Activated CD4-positive, alpha-beta memory T cell treated with anti-CD3 and anti-CD28 coated beads, Interleukin-2, amount 10 ng/mL, durations not matched to agents 7 days and 5 days (primary cell): ENCODE data around the gene SLC9A9. TPM values are rescaled to one million over a fixed set of nuclear protein-coding genes. Genes with fewer than 3 reads are reported as not detected.

ENCODE experiments used
- CTCF ChIA-PET: fragments of 350-600 bp; sonication (Branson Sonifier 250); formaldehyde crosslinking; loops from one replicate; lab custom pipeline; 2021; ENCODE audit warnings: antibody characterized with exemption, inconsistent platforms; lab: Charles Lee
- POLR2A ChIA-PET: fragments of 350-600 bp; sonication (Branson Sonifier 250); formaldehyde crosslinking; loops from one replicate; lab custom pipeline; 2021; ENCODE audit warnings: antibody characterized with exemption; lab: Charles Lee
- DNase-seq: peaks from one replicate; pipeline ENCODE4 v3.0.0-alpha.2; 2020
- H3K27ac Mint-ChIP-seq: one replicate; pipeline ENCODE4 v1.8.0; 2021; ENCODE audit warnings: mild to moderate bottlenecking, mixed read lengths
- H3K27me3 Mint-ChIP-seq: one replicate; pipeline ENCODE4 v1.8.0; 2021; ENCODE audit warnings: mixed read lengths
- H3K36me3 Mint-ChIP-seq: one replicate; pipeline ENCODE4 v1.8.0; 2021; ENCODE audit warnings: low read depth, mixed read lengths
- H3K4me1 Mint-ChIP-seq: one replicate; pipeline ENCODE4 v1.8.0; 2021; ENCODE audit warnings: mixed read lengths
- H3K4me3 Mint-ChIP-seq: one replicate; pipeline ENCODE4 v1.8.0; 2021; ENCODE audit warnings: mild to moderate bottlenecking, mixed read lengths
- H3K9me3 Mint-ChIP-seq: one replicate; pipeline ENCODE4 v1.8.0; 2021; ENCODE audit warnings: mixed read lengths
- total RNA-seq, 2 experiments: library from RNA; stranded (reverse); gene quantifications; one replicate each; pipeline ENCODE4 v1.2.3, GENCODE V29; 2021

Gene SLC9A9
- total RNA-seq, 2 experiments from 2014 or later: 16.9 to 18.5 TPM

GRCh38 chr3:143258692-143259091 lies 589.6 kb downstream of the SLC9A9 start:
- no peak for DNase-seq
- POLR2A ChIA-PET: no interaction called here
- Mint-ChIP-seq H3K27me3 (no peaks in the 10 kb centered on the region), H3K36me3 (no peaks in the 10 kb centered on the region), H3K9me3 (no peaks in the 10 kb centered on the region), H3K27ac (no peak overlapping the region), H3K4me3 (no peak overlapping the region), H3K4me1 (no peaks in the 10 kb centered on the region)
- CTCF ChIA-PET: no interaction called here

GRCh38 chr3:143256416-143256815 lies 591.9 kb downstream of the SLC9A9 start:
- CTCF ChIA-PET: no interaction called here
- no peaks in the 10 kb centered on the region for H3K27me3 Mint-ChIP-seq
- POLR2A ChIA-PET: no interaction called here
- H3K9me3 Mint-ChIP-seq: no peaks in the 10 kb centered on the region
- H3K4me3 Mint-ChIP-seq: no peak overlapping the region
- H3K4me1 Mint-ChIP-seq: no peaks in the 10 kb centered on the region
- DNase-seq: no peak
- H3K27ac Mint-ChIP-seq: no peak overlapping the region
- H3K36me3 Mint-ChIP-seq: no peaks in the 10 kb centered on the region

- ChIA-PET CTCF (no interaction called here), POLR2A (no interaction called here)
- Mint-ChIP-seq H3K27me3 (no peaks in the 10 kb centered on the region), H3K4me3 (no peak overlapping the region), H3K27ac (no peak overlapping the region), H3K9me3 (no peaks in the 10 kb centered on the region), H3K4me1 (no peaks in the 10 kb centered on the region), H3K36me3 (no peaks in the 10 kb centered on the region)
- no peak for DNase-seq
Observed at GRCh38 chr3:143255739-143256138, 592.5 kb downstream of the SLC9A9 start.

- Mint-ChIP-seq H3K4me3 (no peak overlapping the region), H3K27ac (no peak overlapping the region), H3K4me1 (no peaks in the 10 kb centered on the region), H3K27me3 (no peaks in the 10 kb centered on the region), H3K36me3 (no peaks in the 10 kb centered on the region), H3K9me3 (no peaks in the 10 kb centered on the region)
- ChIA-PET POLR2A (no interaction called here), CTCF (no interaction called here)
- DNase-seq: no peak
Observed at GRCh38 chr3:143252931-143253330, 595.3 kb downstream of the SLC9A9 start.

- Mint-ChIP-seq H3K4me1 (no peaks in the 10 kb centered on the region), H3K27me3 (no peaks in the 10 kb centered on the region), H3K4me3 (no peak overlapping the region), H3K9me3 (no peaks in the 10 kb centered on the region), H3K36me3 (no peaks in the 10 kb centered on the region), H3K27ac (no peak overlapping the region)
- DNase-seq: no peak
- POLR2A ChIA-PET: no interaction called here
- CTCF ChIA-PET: no interaction called here
Observed at GRCh38 chr3:143249014-143249413, 599.3 kb downstream of the SLC9A9 start.

- no peak overlapping the region for H3K4me3 Mint-ChIP-seq
- ChIA-PET POLR2A (no interaction called here), CTCF (no interaction called here)
- no peaks in the 10 kb centered on the region for H3K27me3 Mint-ChIP-seq
- H3K9me3 Mint-ChIP-seq: no peaks in the 10 kb centered on the region
- no peaks in the 10 kb centered on the region for H3K4me1 Mint-ChIP-seq
- DNase-seq: no peak
- H3K36me3 Mint-ChIP-seq: no peaks in the 10 kb centered on the region
- H3K27ac Mint-ChIP-seq: no peak overlapping the region
Observed at GRCh38 chr3:143247073-143247472, 601.2 kb downstream of the SLC9A9 start.

- Mint-ChIP-seq H3K9me3 (no peaks in the 10 kb centered on the region), H3K36me3 (no peaks in the 10 kb centered on the region), H3K27ac (no peak overlapping the region), H3K27me3 (no peaks in the 10 kb centered on the region), H3K4me1 (no peaks in the 10 kb centered on the region), H3K4me3 (no peak overlapping the region)
- CTCF ChIA-PET: no interaction called here
- POLR2A ChIA-PET: no interaction called here
- DNase-seq: no peak
Observed at GRCh38 chr3:143245692-143246091, 602.6 kb downstream of the SLC9A9 start.

GRCh38 chr3:143244516-143245063 lies 603.7 kb downstream of the SLC9A9 start:
- CTCF ChIA-PET: no interaction called here
- no peaks in the 10 kb centered on the region for H3K9me3 Mint-ChIP-seq
- H3K4me3 Mint-ChIP-seq: no peak overlapping the region
- no peaks in the 10 kb centered on the region for H3K4me1 Mint-ChIP-seq
- no peaks in the 10 kb centered on the region for H3K36me3 Mint-ChIP-seq
- no peaks in the 10 kb centered on the region for H3K27me3 Mint-ChIP-seq
- POLR2A ChIA-PET: no interaction called here
- DNase-seq: no peak
- no peak overlapping the region for H3K27ac Mint-ChIP-seq

- H3K27me3 Mint-ChIP-seq: no peaks in the 10 kb centered on the region
- no peaks in the 10 kb centered on the region for H3K9me3 Mint-ChIP-seq
- POLR2A ChIA-PET: no interaction called here
- H3K4me3 Mint-ChIP-seq: no peak overlapping the region
- no peaks in the 10 kb centered on the region for H3K36me3 Mint-ChIP-seq
- no peak for DNase-seq
- H3K4me1 Mint-ChIP-seq: no peaks in the 10 kb centered on the region
- CTCF ChIA-PET: no interaction called here
- no peak overlapping the region for H3K27ac Mint-ChIP-seq
Observed at GRCh38 chr3:143243686-143244085, 604.6 kb downstream of the SLC9A9 start.

GRCh38 chr3:143242691-143243090 lies 605.6 kb downstream of the SLC9A9 start:
- H3K4me1 Mint-ChIP-seq: no peaks in the 10 kb centered on the region
- no peaks in the 10 kb centered on the region for H3K9me3 Mint-ChIP-seq
- no peak for DNase-seq
- ChIA-PET POLR2A (no interaction called here), CTCF (no interaction called here)
- no peaks in the 10 kb centered on the region for H3K27me3 Mint-ChIP-seq
- no peak overlapping the region for H3K4me3 Mint-ChIP-seq
- no peaks in the 10 kb centered on the region for H3K36me3 Mint-ChIP-seq
- no peak overlapping the region for H3K27ac Mint-ChIP-seq

GRCh38 chr3:143242101-143242500 lies 606.2 kb downstream of the SLC9A9 start:
- Mint-ChIP-seq H3K27me3 (no peaks in the 10 kb centered on the region), H3K4me1 (no peaks in the 10 kb centered on the region), H3K27ac (no peak overlapping the region), H3K36me3 (no peaks in the 10 kb centered on the region), H3K9me3 (no peaks in the 10 kb centered on the region), H3K4me3 (no peak overlapping the region)
- POLR2A ChIA-PET: no interaction called here
- CTCF ChIA-PET: no interaction called here
- DNase-seq: no peak

GRCh38 chr3:143241481-143241951 lies 606.8 kb downstream of the SLC9A9 start:
- H3K9me3 Mint-ChIP-seq: no peaks in the 10 kb centered on the region
- H3K4me1 Mint-ChIP-seq: no peaks in the 10 kb centered on the region
- no peak overlapping the region for H3K27ac Mint-ChIP-seq
- ChIA-PET POLR2A (no interaction called here), CTCF (no interaction called here)
- no peak for DNase-seq
- H3K36me3 Mint-ChIP-seq: no peaks in the 10 kb centered on the region
- H3K27me3 Mint-ChIP-seq: no peaks in the 10 kb centered on the region
- H3K4me3 Mint-ChIP-seq: no peak overlapping the region

GRCh38 chr3:143240886-143241285 lies 607.4 kb downstream of the SLC9A9 start:
- no peaks in the 10 kb centered on the region for H3K9me3 Mint-ChIP-seq
- no peaks in the 10 kb centered on the region for H3K4me1 Mint-ChIP-seq
- H3K27ac Mint-ChIP-seq: no peak overlapping the region
- ChIA-PET CTCF (no interaction called here), POLR2A (no interaction called here)
- no peaks in the 10 kb centered on the region for H3K36me3 Mint-ChIP-seq
- H3K4me3 Mint-ChIP-seq: no peak overlapping the region
- DNase-seq: no peak
- no peaks in the 10 kb centered on the region for H3K27me3 Mint-ChIP-seq

- no peak overlapping the region for H3K27ac Mint-ChIP-seq
- no peaks in the 10 kb centered on the region for H3K9me3 Mint-ChIP-seq
- no peak for DNase-seq
- H3K36me3 Mint-ChIP-seq: no peaks in the 10 kb centered on the region
- no peaks in the 10 kb centered on the region for H3K4me1 Mint-ChIP-seq
- ChIA-PET CTCF (no interaction called here), POLR2A (no interaction called here)
- no peak overlapping the region for H3K4me3 Mint-ChIP-seq
- H3K27me3 Mint-ChIP-seq: no peaks in the 10 kb centered on the region
Observed at GRCh38 chr3:143239031-143239430, 609.2 kb downstream of the SLC9A9 start.
